ENCODE data around the gene MIOX. TPM values are rescaled to one million over a fixed set of nuclear protein-coding genes. Genes with fewer than 3 reads are reported as not detected.

MIOX gene
- total RNA-seq, 1 donor from 2014 or later, result not detected

GRCh38 chr22:50471962-50472361 is 14.7 kb upstream of the MIOX start:
- no peak for DNase-seq (ENCODE audit: low spot score)
- no peak for ATAC-seq

GRCh38 chr22:50473088-50473487 is 13.6 kb upstream of the MIOX start:
- no peak for ATAC-seq
- no peak for DNase-seq (ENCODE audit: low spot score)

- DNase-seq (ENCODE audit: low spot score) (no peak), ATAC-seq (peak; percentile 47)
These were observed 12.6 kb upstream of the MIOX start for GRCh38 chr22:50473855-50474671.

GRCh38 chr22:50474710-50475651 is 11.7 kb upstream of the MIOX start, which contains the start of gene SBF1:
SBF1 (minus strand) TSS chr22:50475035; CDS start chr22:50474840, 195 bp downstream.
- ATAC-seq (peak; percentile 97), DNase-seq (ENCODE audit: low spot score) (peak; percentile 94)

- DNase-seq (ENCODE audit: low spot score) (no peak), ATAC-seq (no peak)
These were observed 11.0 kb upstream of the MIOX start for GRCh38 chr22:50475652-50476002.

- DNase-seq (ENCODE audit: low spot score), result no peak
- no peak for ATAC-seq
These were observed 9.8 kb upstream of the MIOX start for GRCh38 chr22:50476868-50477267.

- ATAC-seq (no peak), DNase-seq (ENCODE audit: low spot score) (no peak)
These were observed 8.7 kb upstream of the MIOX start for GRCh38 chr22:50477923-50478322.

- DNase-seq (ENCODE audit: low spot score), result no peak
- no peak for ATAC-seq
These were observed 6.9 kb upstream of the MIOX start for GRCh38 chr22:50479721-50480120.

- no peak for DNase-seq (ENCODE audit: low spot score)
- ATAC-seq, result no peak
These were observed 5.6 kb upstream of the MIOX start for GRCh38 chr22:50481045-50481439.

GRCh38 chr22:50481440-50482106 is 5.1 kb upstream of the MIOX start, which contains the start of gene ADM2:
ADM2 (plus strand) TSS chr22:50481543; CDS start chr22:50481848, 305 bp downstream.
- peak; percentile 64 for DNase-seq (ENCODE audit: low spot score)
- ATAC-seq, result peak; percentile 69

- ATAC-seq (peak; percentile 50), DNase-seq (ENCODE audit: low spot score) (no peak)
These were observed 4.3 kb upstream of the MIOX start for GRCh38 chr22:50482107-50483074.

GRCh38 chr22:50483106-50483505 is 3.6 kb upstream of the MIOX start:
- DNase-seq (ENCODE audit: low spot score) (no peak), ATAC-seq (no peak)

GRCh38 chr22:50483556-50483955 is 3.1 kb upstream of the MIOX start:
- DNase-seq (ENCODE audit: low spot score) (no peak), ATAC-seq (no peak)

- no peak for ATAC-seq
These were observed 2.4 kb upstream of the MIOX start for GRCh38 chr22:50483977-50484853.

GRCh38 chr22:50485221-50486131 is 1.2 kb upstream of the MIOX start:
- DNase-seq (ENCODE audit: low spot score) (peak; percentile 78), ATAC-seq (peak; percentile 69)

More at GRCh38 chr22:50483977-50484853, 2.4 kb upstream of the MIOX start:
- DNase-seq (ENCODE audit: low spot score), result no peak

GRCh38 chr22:50487290-50488005 is 789 bp downstream of the MIOX start:
- no peak for DNase-seq (ENCODE audit: low spot score)

GRCh38 chr22:50488006-50488677 is 1.5 kb downstream of the MIOX start:
- no peak for ATAC-seq

More at GRCh38 chr22:50487290-50488005, 789 bp downstream of the MIOX start:
- no peak for ATAC-seq

More at GRCh38 chr22:50488006-50488677, 1.5 kb downstream of the MIOX start:
- no peak for DNase-seq (ENCODE audit: low spot score)
